Measurements from ENCODE around the gene KIF3A. TPM values are rescaled to one million over a fixed set of nuclear protein-coding genes. Genes with fewer than 3 reads are reported as not detected.

The KIF3A gene
- total RNA-seq, 1 donor from 2014 or later, result 15.3 TPM

DNA sequence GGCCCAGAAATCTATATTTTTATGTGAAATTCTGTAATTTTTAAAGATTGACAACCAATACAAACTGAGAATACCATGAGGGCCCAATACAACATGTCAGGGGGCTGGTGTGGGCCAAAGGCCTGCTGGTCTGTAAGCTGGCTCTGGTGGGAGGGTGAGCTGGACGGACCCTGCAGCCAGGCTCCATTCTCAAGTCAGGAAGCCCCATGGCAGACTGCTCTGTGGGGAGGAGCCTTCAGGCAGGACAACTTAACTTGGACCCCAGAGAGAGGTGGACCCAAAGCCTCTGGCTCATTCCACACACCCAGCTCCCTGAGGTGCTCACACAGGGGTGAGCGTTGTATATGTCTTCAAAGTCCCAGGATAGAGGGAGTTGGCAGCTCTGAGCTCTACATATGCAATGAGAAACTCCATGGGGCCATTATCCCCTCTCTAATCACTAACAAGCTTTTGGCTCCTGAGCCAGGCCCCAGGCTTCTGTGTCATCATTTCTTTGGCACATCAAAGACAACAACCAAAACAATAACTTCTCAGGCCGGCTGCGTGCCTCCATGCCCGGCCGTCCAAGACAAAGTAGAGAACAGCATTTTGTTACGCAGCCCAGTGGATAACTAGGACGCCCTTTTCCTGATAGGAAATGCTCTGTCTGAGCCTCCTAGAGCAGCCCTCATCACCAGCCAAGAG lies 33.3 kb upstream of the KIF3A start:
- peaks cover 41% of the 10 kb centered on the region for H3K4me1 Mint-ChIP-seq (ENCODE audit: unreplicated experiment)
- no peak overlapping the region for H3K4me3 Mint-ChIP-seq (ENCODE audit: unreplicated experiment)
- TF ChIP-seq, protein P1, sequence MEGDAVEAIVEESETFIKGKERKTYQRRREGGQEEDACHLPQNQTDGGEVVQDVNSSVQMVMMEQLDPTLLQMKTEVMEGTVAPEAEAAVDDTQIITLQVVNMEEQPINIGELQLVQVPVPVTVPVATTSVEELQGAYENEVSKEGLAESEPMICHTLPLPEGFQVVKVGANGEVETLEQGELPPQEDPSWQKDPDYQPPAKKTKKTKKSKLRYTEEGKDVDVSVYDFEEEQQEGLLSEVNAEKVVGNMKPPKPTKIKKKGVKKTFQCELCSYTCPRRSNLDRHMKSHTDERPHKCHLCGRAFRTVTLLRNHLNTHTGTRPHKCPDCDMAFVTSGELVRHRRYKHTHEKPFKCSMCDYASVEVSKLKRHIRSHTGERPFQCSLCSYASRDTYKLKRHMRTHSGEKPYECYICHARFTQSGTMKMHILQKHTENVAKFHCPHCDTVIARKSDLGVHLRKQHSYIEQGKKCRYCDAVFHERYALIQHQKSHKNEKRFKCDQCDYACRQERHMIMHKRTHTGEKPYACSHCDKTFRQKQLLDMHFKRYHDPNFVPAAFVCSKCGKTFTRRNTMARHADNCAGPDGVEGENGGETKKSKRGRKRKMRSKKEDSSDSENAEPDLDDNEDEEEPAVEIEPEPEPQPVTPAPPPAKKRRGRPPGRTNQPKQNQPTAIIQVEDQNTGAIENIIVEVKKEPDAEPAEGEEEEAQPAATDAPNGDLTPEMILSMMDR (IDR thresholded peaks at IDR 0.05), result no peak
- no peak for DNase-seq (ENCODE audit: extremely low spot score, unreplicated experiment)
- H3K27me3 Mint-ChIP-seq (ENCODE audit: unreplicated experiment), result no peaks in the 10 kb centered on the region
- H3K27ac Mint-ChIP-seq (ENCODE audit: unreplicated experiment), result no peak overlapping the region
- H3K9me3 Mint-ChIP-seq (ENCODE audit: unreplicated experiment), result no peaks in the 10 kb centered on the region
- H3K36me3 Mint-ChIP-seq (ENCODE audit: unreplicated experiment), result no peaks in the 10 kb centered on the region

DNA sequence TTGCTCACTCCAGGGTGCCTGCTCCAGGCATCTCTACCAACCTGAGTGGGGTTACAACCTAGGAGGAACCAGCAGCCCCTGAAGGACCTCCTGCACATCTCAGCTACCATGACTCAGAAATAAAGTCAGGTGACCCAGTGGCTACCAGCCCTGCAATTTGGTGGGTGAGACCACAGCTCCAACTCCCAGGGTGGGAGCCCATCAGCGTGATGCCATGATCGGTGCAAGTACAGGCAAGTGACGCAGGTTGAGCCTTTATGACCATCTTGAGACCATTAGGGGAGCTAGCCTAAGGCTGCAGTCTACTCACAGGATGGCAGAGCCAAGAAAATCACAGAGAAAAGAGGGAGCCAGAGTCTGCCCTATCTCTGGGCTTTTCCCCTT lies 31.1 kb upstream of the KIF3A start:
- Mint-ChIP-seq H3K9me3 (ENCODE audit: unreplicated experiment) (no peaks in the 10 kb centered on the region), H3K27me3 (ENCODE audit: unreplicated experiment) (no peaks in the 10 kb centered on the region), H3K36me3 (ENCODE audit: unreplicated experiment) (peaks cover 7% of the 10 kb centered on the region), H3K27ac (ENCODE audit: unreplicated experiment) (no peak overlapping the region), H3K4me1 (ENCODE audit: unreplicated experiment) (peaks cover 32% of the 10 kb centered on the region), H3K4me3 (ENCODE audit: unreplicated experiment) (no peak overlapping the region)
- no peak for DNase-seq (ENCODE audit: extremely low spot score, unreplicated experiment)
- TF ChIP-seq, protein P1 (IDR thresholded peaks at IDR 0.05), result no peak

DNA sequence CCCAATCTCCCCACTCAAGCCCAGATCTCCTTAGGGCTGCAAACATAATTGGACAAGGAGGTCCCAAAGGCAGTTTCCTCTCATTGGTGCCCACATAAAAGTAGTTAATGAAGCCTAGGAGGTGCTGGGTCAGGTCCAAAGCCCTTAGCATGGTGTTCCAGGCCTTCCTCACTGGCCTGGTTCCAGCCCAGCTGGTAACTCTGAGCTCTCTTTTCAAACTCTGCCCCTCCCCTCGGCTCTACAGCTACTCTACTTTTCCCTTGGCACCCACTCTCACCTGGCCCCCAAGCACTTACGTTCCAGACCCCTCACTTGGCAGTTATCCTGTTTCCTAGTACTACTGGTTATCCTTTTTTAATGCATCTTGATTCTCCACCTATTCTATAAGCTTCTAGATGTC lies 29.8 kb upstream of the KIF3A start:
- Mint-ChIP-seq H3K27me3 (ENCODE audit: unreplicated experiment) (no peaks in the 10 kb centered on the region), H3K27ac (ENCODE audit: unreplicated experiment) (no peak overlapping the region), H3K4me1 (ENCODE audit: unreplicated experiment) (peaks cover 21% of the 10 kb centered on the region), H3K4me3 (ENCODE audit: unreplicated experiment) (no peak overlapping the region), H3K36me3 (ENCODE audit: unreplicated experiment) (peaks cover 16% of the 10 kb centered on the region), H3K9me3 (ENCODE audit: unreplicated experiment) (no peaks in the 10 kb centered on the region)
- TF ChIP-seq, protein P1 (IDR thresholded peaks at IDR 0.05), result no peak
- DNase-seq (ENCODE audit: extremely low spot score, unreplicated experiment), result no peak

DNA sequence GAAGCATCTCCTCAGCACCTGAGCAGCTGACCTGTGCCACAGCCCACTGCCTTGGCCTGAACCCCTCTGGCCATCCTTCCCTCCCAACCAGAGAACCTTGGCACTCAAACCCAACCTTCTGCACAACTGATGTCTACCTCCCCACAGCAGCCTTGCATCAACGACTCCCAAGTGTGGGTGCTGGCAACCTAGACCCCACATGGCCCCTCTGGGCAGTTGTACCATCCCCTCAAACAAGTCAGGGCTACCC lies 29.4 kb upstream of the KIF3A start:
- H3K4me1 Mint-ChIP-seq (ENCODE audit: unreplicated experiment), result peaks cover 18% of the 10 kb centered on the region
- H3K27ac Mint-ChIP-seq (ENCODE audit: unreplicated experiment), result no peak overlapping the region
- H3K4me3 Mint-ChIP-seq (ENCODE audit: unreplicated experiment), result no peak overlapping the region
- no peaks in the 10 kb centered on the region for H3K9me3 Mint-ChIP-seq (ENCODE audit: unreplicated experiment)
- no peaks in the 10 kb centered on the region for H3K27me3 Mint-ChIP-seq (ENCODE audit: unreplicated experiment)
- TF ChIP-seq, protein P1 (IDR thresholded peaks at IDR 0.05), result no peak
- peaks cover 16% of the 10 kb centered on the region for H3K36me3 Mint-ChIP-seq (ENCODE audit: unreplicated experiment)
- no peak for DNase-seq (ENCODE audit: extremely low spot score, unreplicated experiment)

DNA sequence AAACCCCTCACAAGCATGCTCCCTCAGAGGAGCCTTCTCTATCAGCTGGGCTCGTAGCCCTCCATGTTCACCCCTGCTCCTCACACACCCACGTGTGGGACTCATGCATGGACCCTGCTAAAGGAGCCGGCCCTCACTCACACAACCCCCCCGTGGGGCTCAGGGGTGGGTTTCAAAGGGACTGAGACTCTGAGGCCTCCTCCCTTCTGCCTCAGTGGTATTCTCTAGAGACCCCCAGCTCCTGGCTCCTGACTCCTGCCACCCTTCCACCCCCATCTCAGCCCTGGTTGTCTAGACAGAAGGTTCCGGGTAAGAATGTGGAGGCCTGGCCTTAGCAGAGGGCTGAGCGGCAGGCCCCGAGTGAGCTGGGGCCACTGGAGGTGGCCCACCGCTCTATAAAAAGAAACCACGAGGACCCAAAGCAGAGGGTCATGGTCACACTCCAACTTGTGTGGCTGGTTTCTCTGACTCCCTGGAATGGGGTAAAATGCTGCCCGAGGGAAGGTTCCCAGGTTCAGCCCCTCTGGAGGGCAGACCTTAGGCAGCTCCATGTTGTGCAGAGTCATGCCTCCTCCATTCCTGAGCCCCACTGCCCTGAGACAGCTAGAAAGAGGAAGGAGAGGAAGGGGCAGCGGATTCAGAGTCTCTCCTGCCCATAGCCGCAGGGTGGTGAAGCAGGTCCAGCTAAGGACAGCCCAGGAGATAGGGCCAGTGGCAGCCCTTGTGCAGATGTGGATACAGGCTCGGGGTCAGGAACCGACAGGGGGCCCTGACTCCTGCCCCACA lies 28.9 kb upstream of the KIF3A start:
- H3K27me3 Mint-ChIP-seq (ENCODE audit: unreplicated experiment), result no peaks in the 10 kb centered on the region
- TF ChIP-seq, protein P1 (IDR thresholded peaks at IDR 0.05), result no peak
- H3K27ac Mint-ChIP-seq (ENCODE audit: unreplicated experiment), result no peak overlapping the region
- no peaks in the 10 kb centered on the region for H3K9me3 Mint-ChIP-seq (ENCODE audit: unreplicated experiment)
- peaks cover 16% of the 10 kb centered on the region for H3K36me3 Mint-ChIP-seq (ENCODE audit: unreplicated experiment)
- H3K4me3 Mint-ChIP-seq (ENCODE audit: unreplicated experiment), result no peak overlapping the region
- peaks cover 13% of the 10 kb centered on the region for H3K4me1 Mint-ChIP-seq (ENCODE audit: unreplicated experiment)
- DNase-seq (ENCODE audit: extremely low spot score, unreplicated experiment), result no peak

Data from osteocyte (in vitro differentiated cells).